Epithelial cell of esophagus (primary cell): Measurements from ENCODE around the gene RUVBL2.
A peak's percentile ranks its signal among the peaks of the same experiment; 100 is the strongest.

Experiments used
- DNase-seq: peaks from one replicate; pipeline ENCODE4 v3.0.0; 2010; ENCODE audit warnings: low read depth
- H3K4me3 ChIP-seq: 2 replicates; pipeline ENCODE4 v1.5.1; 2011; ENCODE audit warnings: mild to moderate bottlenecking, low read length, control low read depth
- CTCF ChIP-seq: IDR thresholded peaks from 2 replicates; pipeline ENCODE4 v1.5.1; 2011; ENCODE audit warnings: low read depth, mild to moderate bottlenecking, low read length, control low read depth, inconsistent platforms; ENCODE audit not compliant: insufficient read depth; ENCODE audit errors: missing control alignments

Gene RUVBL2

GRCh38 chr19:48950830-48951519 lies 42.7 kb upstream of the RUVBL2 start:
- no peak for TF ChIP-seq CTCF
- no peak overlapping the region for H3K4me3 ChIP-seq
- DNase-seq: no peak

- no peak for DNase-seq
- H3K4me3 ChIP-seq: no peak overlapping the region
- TF ChIP-seq CTCF: no peak
Measured at GRCh38 chr19:48953141-48953540, 40.5 kb upstream of the RUVBL2 start.

- no peak for TF ChIP-seq CTCF
- peak overlapping the region; percentile 39 for H3K4me3 ChIP-seq
- DNase-seq: no peak
Measured at GRCh38 chr19:48953990-48954594, 39.6 kb upstream of the RUVBL2 start.

GRCh38 chr19:48954595-48955307 lies 38.9 kb upstream of the RUVBL2 start, which contains the start of gene BAX:
Gene BAX, plus strand, starts transcription at chr19:48954875. Its CDS starts 54 bp downstream, at chr19:48954929.
- TF ChIP-seq CTCF: no peak

GRCh38 chr19:48955308-48955958 lies 38.3 kb upstream of the RUVBL2 start:
- H3K4me3 ChIP-seq: peak overlapping the region; percentile 97
- no peak for TF ChIP-seq CTCF
- DNase-seq: no peak

More at GRCh38 chr19:48954595-48955307, 38.9 kb upstream of the RUVBL2 start, which contains the start of gene BAX:
- H3K4me3 ChIP-seq: peak within 1 kb of the TSS; percentile 97
- peak; percentile 96 for DNase-seq

- no peak for DNase-seq
- no peak for TF ChIP-seq CTCF
- H3K4me3 ChIP-seq: no peak overlapping the region
Measured at GRCh38 chr19:48958006-48958405, 35.7 kb upstream of the RUVBL2 start.
